Stimulated activated CD8-positive, alpha-beta memory T cell treated with anti-CD3 and anti-CD28 coated beads, Interleukin-2, amount 100 ng/mL, for 48 hours (primary cell): Measurements from ENCODE around the gene SLC25A43.
"Not testable (repeated sequence)": the region's sequence is repeated elsewhere in the genome, so short reads cannot be mapped to it uniquely, and the experiment has no call there.

Experiments
- DNase-seq, 2 donors: peaks; one replicate each; pipeline ENCODE4 v3.0.0-alpha.2; 2020; ENCODE audit warnings: low read depth in 2 of 2

The SLC25A43 gene

DNA sequence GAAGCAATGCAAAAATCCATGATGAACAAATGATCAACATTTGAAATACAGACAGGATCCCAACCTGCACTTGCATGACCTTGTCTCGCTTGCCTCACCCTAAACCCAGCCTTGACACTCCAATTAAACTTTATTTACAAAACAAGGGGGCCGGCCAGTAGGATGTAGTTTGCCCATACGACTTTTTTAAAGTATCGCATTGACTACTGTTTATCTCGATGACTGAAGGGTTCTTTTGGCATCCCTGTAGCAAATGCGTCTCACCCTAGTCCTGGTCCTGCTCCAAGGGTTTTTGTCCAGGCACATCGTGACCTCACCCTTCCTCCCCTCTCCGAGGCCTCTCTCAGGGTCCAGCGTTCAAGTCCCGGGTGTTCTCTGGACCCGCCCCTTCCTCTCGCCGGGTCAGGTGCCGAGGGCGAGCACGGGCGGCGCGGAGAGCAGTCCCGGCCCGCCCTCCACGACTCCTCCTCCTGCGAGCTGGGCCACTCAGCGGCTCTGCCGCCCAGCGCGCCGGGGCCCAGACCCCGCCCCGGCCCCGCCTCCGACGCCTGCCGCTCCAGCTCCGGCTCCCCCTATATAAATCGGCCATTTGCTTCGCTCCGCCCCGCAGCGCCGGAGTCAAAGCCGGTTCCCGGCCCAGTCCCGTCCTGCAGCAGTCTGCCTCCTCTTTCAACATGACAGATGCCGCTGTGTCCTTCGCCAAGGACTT, 68.9 kb downstream of the SLC25A43 start, which contains the start of gene SLC25A5:
SLC25A5 (plus strand) TSS at position 603 of the 709 bp plus-strand sequence; CDS start at position 675, 72 bp downstream.
- peak; percentile 68 to 71 for DNase-seq

DNA sequence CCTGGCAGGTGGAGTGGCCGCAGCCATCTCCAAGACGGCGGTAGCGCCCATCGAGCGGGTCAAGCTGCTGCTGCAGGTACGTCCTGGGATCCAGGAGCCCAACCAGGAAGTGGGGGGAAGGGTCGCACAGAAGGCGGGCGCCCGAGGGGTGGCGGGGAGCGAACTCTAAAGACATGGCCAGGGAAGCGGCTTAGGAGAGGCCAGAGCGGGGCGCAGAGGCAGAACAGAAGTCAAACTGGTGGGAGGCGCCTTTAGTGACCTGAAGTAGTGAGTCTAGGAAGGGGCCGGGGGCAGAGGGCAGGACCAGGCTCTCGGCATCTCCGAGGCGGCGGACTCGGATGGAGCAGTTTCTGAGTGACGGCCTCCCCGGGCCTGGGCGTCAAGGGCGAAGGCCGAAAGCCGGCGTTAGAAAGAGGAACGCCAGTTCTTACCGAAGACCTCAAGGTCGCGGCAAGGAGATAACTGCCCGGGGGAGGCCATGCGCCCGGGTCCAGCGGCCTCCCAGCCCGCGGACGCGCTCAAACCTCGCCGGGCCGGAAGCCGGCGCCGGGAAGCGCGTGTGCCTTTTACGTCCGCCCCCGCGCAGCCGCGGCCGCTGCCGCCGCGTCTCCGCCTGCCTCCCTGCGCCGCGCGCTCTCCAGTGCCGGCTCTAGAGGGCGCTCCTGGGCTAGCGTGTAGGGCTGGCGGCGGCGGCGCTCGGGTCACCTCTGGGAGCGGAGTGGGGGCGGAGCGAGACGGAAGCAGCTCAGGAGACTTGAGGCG, 69.6 kb downstream of the SLC25A43 start:
- peak; percentile 82 to 85 for DNase-seq

DNA sequence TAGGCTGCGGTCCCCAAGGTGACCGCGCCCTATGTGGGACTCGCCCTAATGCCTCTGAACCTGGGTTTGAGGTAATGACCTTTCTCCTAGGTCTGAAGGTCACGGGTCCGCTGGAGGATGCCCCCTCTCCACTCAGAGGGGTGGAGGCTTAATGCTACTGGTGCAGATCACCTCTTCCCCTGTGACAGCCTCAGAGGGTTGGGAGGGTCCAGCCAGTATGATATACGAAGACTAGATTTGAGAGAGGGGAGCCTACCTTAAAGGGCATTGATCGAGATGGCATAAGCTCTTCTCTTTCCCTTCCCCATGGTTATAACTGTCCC, 70.1 kb downstream of the SLC25A43 start:
- no peak for DNase-seq

DNA sequence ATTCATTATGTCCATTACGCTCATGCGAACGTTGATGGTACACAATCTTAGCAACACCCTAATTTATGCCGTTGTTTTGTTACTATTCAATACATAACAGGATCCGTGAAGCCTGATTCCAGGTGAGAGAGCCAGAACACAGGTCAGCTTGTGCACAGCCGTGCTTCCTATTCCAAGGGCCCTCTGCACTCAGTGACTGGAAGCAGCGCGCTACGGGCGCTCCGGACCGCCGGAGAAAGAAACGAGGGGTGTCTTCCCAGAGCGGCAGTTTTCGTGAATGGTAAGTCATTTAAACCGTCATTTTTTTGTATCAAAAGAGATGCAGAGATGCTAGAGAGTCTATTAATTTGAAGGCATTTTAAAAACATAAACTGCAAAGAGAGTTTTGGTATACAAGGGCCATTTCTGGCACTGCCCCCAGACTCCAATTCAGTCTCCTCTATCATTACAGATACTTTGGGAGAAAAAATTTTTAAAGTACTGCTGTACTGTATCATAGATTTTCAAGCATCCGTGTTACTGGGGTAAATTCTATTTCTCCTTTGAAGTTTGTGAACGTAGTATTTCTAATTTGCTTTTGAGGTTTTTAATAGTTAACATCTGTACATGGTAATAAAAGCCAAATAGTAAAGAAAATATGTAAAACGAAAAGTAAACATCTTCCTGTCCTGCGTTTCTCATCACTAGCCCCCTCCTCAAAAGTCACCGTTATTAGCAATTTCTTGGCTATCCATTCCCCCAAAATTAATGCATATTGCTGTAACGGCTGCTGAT, 75.7 kb downstream of the SLC25A43 start:
- no peak for DNase-seq

DNA sequence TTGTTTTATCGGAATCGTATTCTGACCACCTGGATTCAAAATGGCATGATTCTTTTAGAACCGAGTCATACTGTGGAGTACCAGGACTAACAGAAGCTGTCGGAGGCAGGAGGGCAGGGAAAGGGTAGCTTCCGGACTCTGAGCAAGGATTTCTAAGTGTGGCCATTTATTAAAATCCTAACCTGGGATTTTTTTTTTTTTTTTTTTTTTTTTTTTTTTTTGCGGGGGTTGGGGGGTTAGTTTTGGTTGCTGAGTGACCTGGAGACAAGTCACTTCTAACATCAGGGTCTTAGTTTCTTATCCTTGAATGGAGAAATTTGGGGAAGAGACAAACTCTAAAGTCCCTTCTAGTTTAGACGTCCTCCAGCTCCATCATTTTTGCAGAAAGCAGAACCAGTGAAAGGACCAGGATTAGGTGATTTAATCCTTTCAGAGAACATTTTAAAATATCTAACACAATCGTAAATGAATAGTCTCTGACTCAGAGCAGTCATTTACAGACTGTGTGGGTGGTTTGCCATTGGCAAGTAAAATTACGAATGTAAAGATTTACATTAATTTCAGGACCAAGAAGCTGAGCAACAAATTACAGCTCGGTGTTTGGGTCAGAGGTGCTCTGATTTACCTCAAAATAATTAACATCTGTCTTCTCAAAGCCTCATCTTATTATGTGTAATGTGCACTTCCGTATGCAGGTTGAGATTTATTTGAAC, 76.4 kb downstream of the SLC25A43 start:
- DNase-seq, result no peak

DNA sequence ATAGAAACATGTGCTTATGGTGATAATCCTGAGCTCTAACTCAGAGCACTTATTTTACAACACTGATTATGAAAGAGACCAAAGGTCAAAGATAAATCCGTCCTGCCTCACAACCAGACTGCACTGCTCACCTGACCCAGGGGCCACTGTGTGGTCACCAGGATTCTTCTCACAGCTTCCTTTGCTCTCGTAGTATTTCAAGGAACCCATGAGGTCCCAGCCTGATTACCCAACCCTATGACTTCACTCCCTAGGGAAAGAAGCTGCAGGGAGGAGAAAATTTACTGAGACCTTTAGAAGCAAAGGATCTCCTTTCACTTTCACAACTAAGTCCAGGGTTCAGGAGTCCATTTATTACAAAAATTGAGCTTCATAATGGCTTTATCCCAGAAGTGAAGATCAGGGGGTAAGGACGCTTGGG, 78.7 kb downstream of the SLC25A43 start:
- no peak for DNase-seq

DNA sequence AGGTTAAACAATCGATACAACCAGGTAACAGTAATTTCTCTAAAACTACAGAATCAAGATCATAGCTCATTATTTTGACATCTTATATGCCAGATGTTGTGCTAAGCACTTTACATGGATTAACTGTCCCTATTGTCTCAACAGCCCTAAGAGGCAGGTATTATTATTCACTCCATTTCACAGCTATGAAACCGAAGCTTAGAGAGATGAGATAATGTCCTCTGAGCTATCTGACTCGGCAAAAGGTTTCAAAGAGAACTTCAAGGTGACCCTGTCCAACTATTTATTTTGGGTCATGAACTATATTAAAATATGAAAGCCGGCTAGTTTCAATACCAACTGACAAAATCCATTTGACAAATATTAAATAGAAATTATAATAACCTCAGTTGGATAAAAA, 79.4 kb downstream of the SLC25A43 start:
- DNase-seq, result no peak

DNA sequence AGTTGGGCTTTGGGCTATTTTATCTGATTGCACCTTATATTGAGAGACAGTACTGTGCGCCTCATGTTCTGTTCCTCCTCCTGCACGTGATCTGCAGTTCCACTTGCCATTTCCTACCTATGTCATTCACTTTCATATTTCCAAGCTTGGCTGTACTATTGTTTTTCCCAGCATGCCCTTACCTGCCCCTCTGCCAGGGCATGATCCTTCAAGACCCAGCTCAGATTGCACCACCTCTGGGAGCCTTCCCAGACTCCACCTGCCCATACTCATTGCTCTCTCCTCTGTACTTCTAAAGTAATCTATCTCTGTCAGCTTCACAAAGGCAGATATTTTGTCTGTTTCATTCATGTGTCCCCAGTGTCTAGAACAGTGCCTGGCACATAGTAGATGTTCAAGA, 80.7 kb downstream of the SLC25A43 start:
- no peak for DNase-seq

DNA sequence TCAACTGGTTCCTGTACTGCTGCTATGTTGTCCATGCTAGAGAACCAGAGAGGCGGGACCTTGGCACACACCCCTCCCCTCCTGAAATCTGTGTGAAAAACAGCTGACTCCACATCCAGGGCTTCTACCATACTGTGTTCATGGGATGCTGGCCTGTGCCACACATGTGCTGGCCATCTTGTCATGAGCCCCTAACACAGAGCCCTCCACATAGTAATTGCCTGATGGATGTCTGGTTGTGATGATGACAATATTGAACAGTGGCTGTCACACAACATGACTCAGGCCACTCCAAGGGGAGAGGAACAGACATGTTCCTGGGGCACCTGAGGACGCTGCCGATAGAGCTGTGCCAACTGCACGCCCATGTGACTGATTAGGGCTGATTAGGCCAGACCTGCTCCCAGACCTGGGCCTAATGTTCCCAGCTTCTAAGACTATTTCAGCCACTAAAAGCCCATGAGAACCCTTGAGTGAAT, 82.2 kb downstream of the SLC25A43 start:
- DNase-seq, result no peak

DNA sequence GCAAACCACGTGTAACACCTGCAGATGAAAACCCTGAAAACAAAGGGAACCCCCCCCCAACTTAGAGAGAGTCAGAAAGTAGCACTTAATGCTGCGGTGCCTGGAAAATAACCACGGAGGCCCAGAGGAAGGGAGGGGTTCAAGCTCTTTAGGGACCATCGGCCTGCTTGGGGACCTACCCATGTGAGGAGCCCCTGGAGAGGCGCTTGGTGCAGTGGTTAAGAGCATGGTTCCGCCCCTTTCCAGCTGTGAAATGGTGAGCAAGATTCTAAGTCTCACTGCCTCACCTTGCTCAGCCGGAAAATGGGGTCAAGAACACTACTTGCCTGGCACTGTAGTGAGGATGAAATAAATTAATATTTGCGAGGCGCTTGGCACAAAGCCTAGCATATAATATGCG, 82.9 kb downstream of the SLC25A43 start:
- no peak for DNase-seq

DNA sequence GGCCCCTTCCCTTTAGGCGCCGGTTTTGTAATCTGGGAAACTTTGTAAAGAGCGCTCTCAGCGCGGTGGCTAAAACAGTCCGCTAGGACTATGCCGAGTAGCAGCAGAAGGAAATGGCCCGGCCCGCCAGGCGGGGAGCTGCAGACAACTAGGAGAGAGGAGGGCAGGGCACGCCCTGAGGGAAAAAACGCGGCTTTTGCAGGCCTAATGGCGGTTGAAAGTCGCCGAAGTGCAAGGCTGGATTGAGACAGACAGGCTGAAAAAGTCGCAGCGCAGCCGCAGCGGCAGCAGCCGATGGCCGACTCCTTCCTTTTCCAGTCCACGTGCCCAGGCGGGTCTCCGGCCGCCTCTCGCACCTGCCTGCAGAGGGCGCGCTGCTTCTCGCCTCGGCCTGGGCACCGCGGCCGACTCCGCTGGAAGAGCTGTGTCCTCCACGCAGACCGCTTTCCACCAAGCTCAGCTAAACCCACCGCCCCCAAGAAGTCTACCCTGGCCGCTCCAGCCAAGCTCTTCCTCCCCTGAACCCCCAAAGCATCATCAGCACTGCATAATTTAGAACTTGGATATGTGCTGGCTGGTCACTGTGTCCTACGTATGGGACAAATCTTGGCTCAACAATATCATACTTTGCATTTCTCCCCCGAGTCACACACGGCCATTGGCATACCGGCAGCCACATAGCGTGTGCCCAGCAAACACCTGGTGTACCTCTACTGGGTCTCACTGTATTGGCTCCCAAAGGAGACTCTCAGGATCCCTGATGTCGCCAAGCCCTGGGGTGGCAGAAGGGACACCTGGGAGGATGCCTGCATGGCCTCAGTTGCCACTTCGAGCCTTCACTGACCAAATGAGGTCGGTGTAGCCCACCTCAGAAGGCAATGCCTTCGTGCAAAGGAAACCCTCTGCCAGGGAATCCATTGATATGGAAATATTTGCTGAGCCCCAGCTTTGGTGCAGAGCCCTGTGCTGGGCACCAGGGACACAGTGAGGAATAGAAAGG, 83.6 kb downstream of the SLC25A43 start:
- peak; percentile 47 to 56 for DNase-seq

DNA sequence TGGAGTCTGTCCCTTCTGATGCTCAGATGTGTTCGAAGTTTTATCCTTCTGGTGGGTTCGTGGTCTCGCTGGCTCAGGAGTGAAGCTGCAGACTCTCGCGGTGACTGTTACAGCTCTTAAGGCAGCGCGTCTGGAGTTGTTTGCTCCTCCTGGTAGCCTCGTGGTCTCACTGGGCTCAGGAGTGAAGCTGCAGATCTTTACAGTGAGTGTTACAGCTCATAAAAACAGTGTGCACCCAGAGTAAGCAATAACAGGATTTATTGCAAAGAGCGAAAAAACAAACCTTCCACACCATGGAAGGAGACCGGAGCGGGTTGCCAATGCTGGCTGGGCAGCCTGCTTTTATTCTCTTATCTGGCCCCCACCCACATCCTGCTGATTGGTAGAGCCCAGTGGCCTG, 87.6 kb downstream of the SLC25A43 start:
- no peak for DNase-seq

DNA sequence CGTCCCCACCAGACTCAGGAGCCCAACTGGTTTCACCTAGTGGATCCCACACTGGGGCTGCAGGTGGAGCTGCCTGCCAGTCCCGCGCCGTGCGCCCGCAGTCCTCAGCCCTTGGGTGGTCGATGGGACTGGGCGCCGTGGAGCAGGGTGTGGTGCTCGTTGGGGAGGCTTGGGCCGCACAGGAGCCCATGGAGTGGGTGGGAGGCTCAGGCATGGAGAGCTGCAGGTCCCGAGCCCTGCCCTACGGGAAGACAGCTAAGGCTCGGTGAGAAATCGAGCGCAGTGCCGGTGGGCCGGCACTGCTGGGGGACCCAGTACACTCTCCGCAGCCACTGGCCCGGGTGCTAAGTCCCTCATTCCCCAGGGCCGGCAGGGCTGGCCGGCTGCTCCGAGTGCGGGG, 88.6 kb downstream of the SLC25A43 start:
- DNase-seq, result not testable (repeated sequence)

DNA sequence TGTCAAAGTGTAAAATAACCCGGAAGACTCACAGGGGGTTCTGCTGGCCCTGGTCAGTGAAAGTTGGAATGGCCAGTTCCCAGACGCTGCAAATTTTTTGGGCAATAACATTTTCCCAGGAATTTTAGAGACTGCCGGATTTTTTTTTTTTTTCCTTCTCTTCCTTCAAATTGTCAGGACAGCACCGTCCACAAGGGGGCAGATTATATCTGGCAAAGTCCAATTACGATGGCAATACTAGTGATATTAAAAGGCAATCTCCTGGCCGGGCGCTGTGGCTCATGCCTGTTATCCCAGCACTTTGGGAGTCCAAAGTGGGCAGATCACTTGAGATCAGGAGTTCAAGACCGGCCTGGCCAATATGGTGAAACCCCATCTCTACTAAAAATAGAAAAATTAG, 89.6 kb downstream of the SLC25A43 start:
- no peak for DNase-seq

DNA sequence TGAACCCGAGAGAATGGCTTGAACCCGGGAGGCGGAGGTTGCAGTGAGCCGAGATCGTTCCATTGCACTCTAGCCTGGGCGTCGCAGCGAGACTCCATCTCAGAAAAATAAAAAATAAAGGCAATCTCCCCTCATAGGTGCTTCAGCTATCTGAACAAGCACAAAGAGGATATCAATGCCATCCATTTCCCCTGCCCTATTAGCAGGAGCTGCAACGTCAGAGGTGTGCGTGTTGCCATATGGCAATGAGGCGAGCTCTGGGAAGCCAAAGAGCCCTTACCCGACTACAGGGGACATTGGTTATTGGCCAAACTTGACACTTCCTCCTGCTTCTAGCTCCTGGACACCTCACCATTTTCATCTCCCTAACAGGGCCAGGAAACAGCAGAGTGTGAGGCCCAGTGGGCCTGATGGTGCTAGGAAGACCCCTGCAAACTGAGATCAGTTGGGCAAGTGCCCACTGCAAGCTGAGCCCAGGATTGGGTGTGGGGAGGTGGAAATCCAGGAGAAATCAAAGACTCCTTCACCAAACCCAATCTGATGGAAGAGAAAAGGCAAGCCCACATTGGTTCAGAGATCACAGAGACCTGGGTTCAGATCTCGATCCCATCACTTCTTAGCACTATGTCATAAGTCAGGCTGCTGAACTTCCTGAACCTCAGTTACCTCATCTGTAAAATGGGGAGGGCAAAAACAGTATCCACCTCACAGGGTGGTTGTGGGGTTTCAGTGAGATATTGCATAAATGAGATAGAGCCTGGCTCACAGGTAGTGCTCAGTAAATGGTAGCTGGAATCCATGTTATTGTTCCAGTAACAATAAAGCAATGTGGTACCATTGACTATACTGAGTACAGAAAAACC, 90.3 kb downstream of the SLC25A43 start:
- no peak for DNase-seq

DNA sequence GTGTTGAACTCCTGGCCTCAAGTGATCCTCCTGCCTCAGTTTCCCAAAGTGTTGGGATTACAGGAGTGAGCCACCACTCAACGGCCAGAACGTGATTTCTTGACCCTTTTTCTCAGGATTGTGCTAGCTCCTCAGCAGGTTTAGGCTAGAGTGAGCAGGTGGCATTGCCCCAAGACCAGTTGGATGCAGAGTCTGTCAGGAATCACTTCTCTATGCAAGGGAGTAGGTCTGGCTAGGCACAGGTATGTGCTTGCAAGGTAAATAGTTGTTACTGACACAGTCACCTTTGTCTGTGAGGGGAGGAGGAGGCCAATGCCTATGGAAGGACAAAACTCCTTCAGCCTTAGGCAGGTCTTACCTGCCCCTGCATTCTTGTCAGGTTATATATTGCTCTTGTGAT, 93.3 kb downstream of the SLC25A43 start:
- no peak for DNase-seq

DNA sequence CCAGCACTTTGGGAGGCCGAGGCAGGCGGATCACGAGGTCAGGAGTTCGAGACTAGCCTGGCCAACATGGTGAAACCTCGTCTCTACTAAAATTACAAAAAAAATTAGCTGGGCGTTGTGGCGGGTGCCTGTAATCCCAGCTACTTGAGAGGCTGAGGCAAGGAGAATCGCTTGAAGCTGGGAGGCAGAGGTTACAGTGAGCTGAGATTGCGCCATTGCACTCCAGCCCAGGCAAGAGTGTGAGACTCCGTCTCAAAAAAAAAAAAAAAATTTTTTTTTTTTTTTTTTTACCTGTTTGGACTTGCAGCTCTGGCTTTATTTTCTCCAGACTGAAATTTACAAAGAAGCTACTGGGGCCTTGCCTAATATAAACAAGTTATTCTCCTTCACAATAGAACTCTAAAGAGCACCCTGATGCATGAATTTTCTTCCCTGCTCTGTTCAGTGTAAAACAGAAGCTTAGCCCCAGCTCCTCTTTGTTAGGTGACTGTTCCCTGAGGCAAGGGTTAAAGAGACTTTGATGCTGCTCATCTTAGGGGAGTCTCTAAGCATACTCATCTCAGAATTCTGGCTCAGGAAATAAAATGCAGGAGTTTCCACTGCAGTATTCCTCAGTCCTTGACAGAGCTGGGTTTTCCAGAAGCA, 94.8 kb downstream of the SLC25A43 start:
- not testable (repeated sequence) for DNase-seq

DNA sequence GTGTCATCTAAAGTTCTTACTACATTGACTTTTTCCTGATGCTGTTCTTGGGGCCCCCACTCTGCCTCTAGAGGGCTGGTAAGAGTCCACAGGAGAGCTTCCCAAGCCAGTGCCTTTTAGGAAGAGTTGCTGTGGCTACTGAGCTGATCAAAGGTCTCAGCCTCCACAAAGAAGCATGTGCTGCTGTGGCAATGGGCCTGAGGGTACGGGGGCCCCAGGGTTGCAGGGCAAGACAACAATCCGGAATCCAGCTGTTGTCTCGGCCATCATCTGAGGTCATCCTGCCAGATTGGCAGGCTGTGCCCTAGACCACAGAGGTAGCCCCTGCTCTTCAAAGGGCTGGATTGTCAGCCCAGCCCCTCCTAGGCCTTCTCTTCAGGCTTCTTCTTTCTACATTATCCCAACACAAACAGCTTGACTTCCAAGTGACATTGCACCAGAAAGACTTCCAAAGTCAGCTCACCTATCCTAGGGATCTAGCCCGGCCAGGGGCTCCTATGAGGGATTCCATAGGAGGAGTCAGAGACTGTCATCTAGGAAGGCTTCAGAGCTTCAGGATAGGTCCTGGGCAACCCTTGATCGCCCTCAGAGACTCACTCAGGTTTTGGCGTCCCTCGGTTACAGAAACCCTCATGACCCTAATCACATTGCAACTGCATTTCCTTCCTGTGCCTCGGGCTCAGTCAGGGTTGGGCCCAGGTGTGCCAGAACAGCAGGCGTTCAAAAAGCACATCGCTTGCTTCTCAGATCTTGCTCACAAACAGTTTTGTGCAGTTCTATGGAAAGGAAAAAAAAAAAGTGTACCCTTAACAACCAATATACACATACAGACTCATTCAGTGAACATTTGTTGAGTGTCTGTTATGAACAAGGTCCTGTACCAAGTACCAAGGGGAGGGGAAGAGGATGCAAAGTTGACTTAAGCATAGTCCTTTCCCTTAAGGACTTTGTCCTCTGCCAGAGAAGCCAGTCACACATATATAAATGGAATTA, 96.9 kb downstream of the SLC25A43 start:
- no peak for DNase-seq
